ENCODE measurements around the gene CMTM1. TPM values are rescaled to one million over a fixed set of nuclear protein-coding genes. Genes with fewer than 3 reads are reported as not detected.

The CMTM1 gene
- total and polyA plus RNA-seq, 10 donors: 0.15 to 19.0 (median 4.2) TPM

- peak in 2 of 3 donors; percentile 10 to 81 for TF ChIP-seq POLR2AphosphoS5 (IDR thresholded peaks at IDR 0.05)
- no peak for TF ChIP-seq POLR2A (IDR thresholded peaks at IDR 0.05)
- TF ChIP-seq, protein P1, sequence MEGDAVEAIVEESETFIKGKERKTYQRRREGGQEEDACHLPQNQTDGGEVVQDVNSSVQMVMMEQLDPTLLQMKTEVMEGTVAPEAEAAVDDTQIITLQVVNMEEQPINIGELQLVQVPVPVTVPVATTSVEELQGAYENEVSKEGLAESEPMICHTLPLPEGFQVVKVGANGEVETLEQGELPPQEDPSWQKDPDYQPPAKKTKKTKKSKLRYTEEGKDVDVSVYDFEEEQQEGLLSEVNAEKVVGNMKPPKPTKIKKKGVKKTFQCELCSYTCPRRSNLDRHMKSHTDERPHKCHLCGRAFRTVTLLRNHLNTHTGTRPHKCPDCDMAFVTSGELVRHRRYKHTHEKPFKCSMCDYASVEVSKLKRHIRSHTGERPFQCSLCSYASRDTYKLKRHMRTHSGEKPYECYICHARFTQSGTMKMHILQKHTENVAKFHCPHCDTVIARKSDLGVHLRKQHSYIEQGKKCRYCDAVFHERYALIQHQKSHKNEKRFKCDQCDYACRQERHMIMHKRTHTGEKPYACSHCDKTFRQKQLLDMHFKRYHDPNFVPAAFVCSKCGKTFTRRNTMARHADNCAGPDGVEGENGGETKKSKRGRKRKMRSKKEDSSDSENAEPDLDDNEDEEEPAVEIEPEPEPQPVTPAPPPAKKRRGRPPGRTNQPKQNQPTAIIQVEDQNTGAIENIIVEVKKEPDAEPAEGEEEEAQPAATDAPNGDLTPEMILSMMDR (IDR thresholded peaks at IDR 0.05 in 8 of 11, conservative IDR thresholded peaks at IDR 0.05 in 3 of 11): peak in 1 of 11 experiments; percentile 5
- Histone ChIP-seq H3K9me3 (no peaks in the 10 kb centered on the region), H3K4me3 (peak overlapping the region in 1 of 8 donors; percentile 56), H3K27ac (peak overlapping the region; percentile 73 to 99 (median 96)), H3K36me3 (peaks cover 0 to 34% (median 12%) of the 10 kb centered on the region in 6 donors), H3K4me1 (peaks cover 65 to 100% (median 79%) of the 10 kb centered on the region in 6 donors), H3K27me3 (replicated peaks in 1 of 7) (no peaks in the 10 kb centered on the region)
- WGBS, 5 donors: 17 to 36% (median 23%) methylated on average over 9 of the region's 9 CpGs
- peak; percentile 79 for DNase-seq
- intact Hi-C loops (cut with DNase I; ENCODE audit: low total_unique reads): no loop called here
Observed at GRCh38 chr16:66523861-66524354, 42.3 kb upstream of the CMTM1 start.

DNA sequence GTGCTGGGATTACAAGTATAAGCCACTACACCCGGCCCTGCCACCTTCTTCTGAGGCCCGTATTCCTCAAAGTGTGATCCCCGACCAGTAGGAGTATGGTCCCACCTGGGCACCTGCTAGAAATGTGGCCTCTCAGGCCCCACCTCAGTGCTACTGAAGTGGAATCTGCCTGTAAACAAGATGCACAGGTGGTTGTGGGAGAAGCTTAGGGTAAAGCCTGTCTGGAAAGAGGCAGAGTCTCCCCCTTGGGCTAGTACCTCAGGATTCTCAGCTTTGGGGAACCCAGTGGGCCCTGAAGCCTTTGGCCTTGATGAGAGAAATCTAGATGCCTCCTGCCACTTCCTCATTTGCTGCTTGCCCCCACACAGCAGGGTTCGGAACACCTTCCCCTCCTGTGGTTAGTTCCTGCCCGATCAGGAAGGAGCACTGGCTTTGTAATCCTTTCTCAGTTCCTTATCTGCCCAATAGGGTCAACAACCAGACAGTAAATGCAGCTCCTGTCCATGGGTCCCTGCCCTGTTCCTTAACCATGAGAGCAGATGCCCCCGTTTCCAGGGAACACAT, 41.6 kb upstream of the CMTM1 start:
- Histone ChIP-seq H3K4me3 (peak overlapping the region in 1 of 8 donors; percentile 56), H3K4me1 (peaks cover 61 to 95% (median 71%) of the 10 kb centered on the region in 6 donors), H3K27me3 (replicated peaks in 1 of 7) (no peaks in the 10 kb centered on the region), H3K27ac (peak overlapping the region; percentile 73 to 99 (median 96)), H3K36me3 (peaks cover 0 to 42% (median 20%) of the 10 kb centered on the region in 6 donors), H3K9me3 (no peaks in the 10 kb centered on the region)
- 25 to 40% (median 28%) methylated on average over 6 of the region's 6 CpGs for WGBS, 5 donors
- TF ChIP-seq POLR2A (IDR thresholded peaks at IDR 0.05) (no peak), POLR2AphosphoS5 (IDR thresholded peaks at IDR 0.05) (peak in 2 of 3 donors; percentile 72 to 94)
- TF ChIP-seq, protein P1 (IDR thresholded peaks at IDR 0.05 in 8 of 11, conservative IDR thresholded peaks at IDR 0.05 in 3 of 11): peak; percentile 31 to 90 (median 59)
- intact Hi-C loops (cut with DNase I; ENCODE audit: low total_unique reads): no loop called here
- peak; percentile 89 for DNase-seq

DNA sequence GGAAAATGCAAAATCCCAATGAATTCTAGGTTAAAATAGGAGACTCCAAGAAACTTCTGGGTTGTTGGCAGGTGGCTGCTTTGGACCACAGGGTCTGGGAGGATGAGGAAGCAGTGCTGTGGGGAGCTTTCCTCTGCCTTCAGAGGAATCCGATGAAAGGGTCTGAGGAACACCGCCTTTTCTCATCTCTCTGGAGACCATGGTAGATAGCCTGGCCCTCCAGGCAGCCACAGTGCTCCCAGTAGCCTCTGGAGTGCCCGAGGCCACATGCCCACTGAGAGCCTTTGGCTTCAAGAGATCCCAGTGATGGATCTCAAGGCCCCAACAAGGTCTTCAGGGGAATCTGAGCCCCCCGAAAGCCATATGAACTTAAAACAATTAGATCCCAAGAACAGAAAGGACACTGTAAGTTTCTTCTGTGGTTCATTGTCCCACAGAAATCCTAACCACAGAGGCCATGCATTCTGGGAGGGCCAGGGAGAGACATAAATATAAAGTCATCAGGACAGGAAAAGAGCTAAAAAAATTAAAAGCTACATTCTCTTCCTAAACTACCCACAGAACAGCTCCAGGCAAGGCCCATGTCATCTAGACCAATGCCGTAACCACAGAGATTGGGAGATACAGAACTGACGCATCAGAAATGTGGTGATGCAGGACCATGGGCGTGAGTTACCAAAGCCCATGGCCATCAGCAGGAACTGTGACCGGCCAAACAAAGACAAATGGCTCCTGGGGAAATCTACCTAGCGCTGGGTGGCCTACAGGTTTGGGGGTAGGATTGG, 40.7 kb upstream of the CMTM1 start:
- no peaks in the 10 kb centered on the region for H3K27me3 ChIP-seq (replicated peaks in 1 of 7)
- H3K4me1 ChIP-seq: peaks cover 52 to 86% (median 62%) of the 10 kb centered on the region in 6 donors
- 54 to 81% (median 66%) methylated on average over 9 of the region's 9 CpGs for WGBS, 5 donors
- H3K4me3 ChIP-seq: peak overlapping the region in 1 of 8 donors; percentile 56
- TF ChIP-seq POLR2AphosphoS5 (IDR thresholded peaks at IDR 0.05): peak in 1 of 3 donors; percentile 62
- TF ChIP-seq, protein P1 (IDR thresholded peaks at IDR 0.05 in 8 of 11, conservative IDR thresholded peaks at IDR 0.05 in 3 of 11): no peak
- H3K9me3 ChIP-seq: no peaks in the 10 kb centered on the region
- intact Hi-C loops (cut with DNase I; ENCODE audit: low total_unique reads): no loop called here
- peaks cover 0 to 51% (median 27%) of the 10 kb centered on the region in 6 donors for H3K36me3 ChIP-seq
- DNase-seq: no peak
- peak overlapping the region; percentile 73 to 99 (median 96) for H3K27ac ChIP-seq

DNA sequence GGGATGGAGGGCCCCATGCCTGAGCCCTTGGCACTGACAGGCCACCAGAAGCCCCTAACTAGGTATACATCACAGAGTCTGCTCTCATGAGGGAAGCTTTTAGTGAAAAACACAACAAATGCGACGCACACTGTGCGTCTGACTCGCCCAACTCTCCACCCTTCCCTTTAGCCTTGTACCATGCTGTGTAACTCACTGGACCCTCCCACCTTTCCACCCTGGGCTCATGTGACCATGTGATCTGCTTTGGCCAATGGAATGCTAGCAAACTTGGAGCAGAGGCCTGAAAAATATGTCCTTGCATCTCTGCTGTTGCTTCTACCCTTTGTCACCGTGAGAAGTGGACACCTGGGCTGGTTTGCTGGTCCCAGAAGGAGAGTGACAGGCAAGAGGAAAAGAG, 37.9 kb upstream of the CMTM1 start:
- no peaks in the 10 kb centered on the region for H3K9me3 ChIP-seq
- intact Hi-C loops (cut with DNase I; ENCODE audit: low total_unique reads): no loop called here
- peaks cover 0 to 75% (median 29%) of the 10 kb centered on the region in 6 donors for H3K36me3 ChIP-seq
- peaks cover 25 to 68% (median 35%) of the 10 kb centered on the region in 6 donors for H3K4me1 ChIP-seq
- 89 to 100% (median 95%) methylated on average over 5 of the region's 5 CpGs for WGBS, 5 donors
- no peak overlapping the region for H3K4me3 ChIP-seq
- TF ChIP-seq, protein P1 (IDR thresholded peaks at IDR 0.05 in 8 of 11, conservative IDR thresholded peaks at IDR 0.05 in 3 of 11): no peak
- no peak for TF ChIP-seq POLR2AphosphoS5 (IDR thresholded peaks at IDR 0.05)
- TF ChIP-seq POLR2A (IDR thresholded peaks at IDR 0.05): no peak
- peak overlapping the region in 1 of 8 donors; percentile 99 for H3K27ac ChIP-seq
- H3K27me3 ChIP-seq (replicated peaks in 1 of 7): no peaks in the 10 kb centered on the region
- DNase-seq: no peak

All from spleen (tissue), 11 donors.